PFSK-1 (cell line): ENCODE results near the gene MLC1.

ENCODE experiments used
- FOXP2 ChIP-seq: optimal IDR thresholded peaks from 2 replicates; pipeline ENCODE3; 2011; ENCODE audit warnings: borderline replicate concordance, control low read depth, inconsistent platforms; ENCODE audit not compliant: insufficient read depth; ENCODE audit errors: extremely low read length, extremely low read depth
- POLR2AphosphoS5 ChIP-seq: IDR thresholded peaks from 2 replicates; pipeline ENCODE4 v1.6.1; 2012; ENCODE audit warnings: low read depth, mild to moderate bottlenecking, control low read depth, low read length, moderate library complexity
- SIN3A ChIP-seq: IDR thresholded peaks from 2 replicates; pipeline ENCODE4 v1.6.1; 2012; ENCODE audit warnings: mild to moderate bottlenecking, low read length, moderate library complexity, borderline replicate concordance; ENCODE audit not compliant: insufficient read depth
- TAF1 ChIP-seq: IDR thresholded peaks from 2 replicates; pipeline ENCODE4 v1.6.1; 2012; ENCODE audit warnings: low read length, control low read depth, borderline replicate concordance; ENCODE audit not compliant: insufficient read depth
- TF ChIP-seq, protein P1 (sequence below), 2 experiments: IDR thresholded peaks; 2 replicates each; pipeline versions ENCODE4 v1.6.1 to v1.8.0; 2011 to 2012; ENCODE audit warnings: low read depth in 2 of 2, low read length in 2 of 2, control low read depth in 1 of 2, inconsistent platforms in 1 of 2, mild to moderate bottlenecking in 1 of 2, moderate library complexity in 1 of 2; ENCODE audit not compliant: insufficient read depth in 1 of 2

The MLC1 gene

DNA sequence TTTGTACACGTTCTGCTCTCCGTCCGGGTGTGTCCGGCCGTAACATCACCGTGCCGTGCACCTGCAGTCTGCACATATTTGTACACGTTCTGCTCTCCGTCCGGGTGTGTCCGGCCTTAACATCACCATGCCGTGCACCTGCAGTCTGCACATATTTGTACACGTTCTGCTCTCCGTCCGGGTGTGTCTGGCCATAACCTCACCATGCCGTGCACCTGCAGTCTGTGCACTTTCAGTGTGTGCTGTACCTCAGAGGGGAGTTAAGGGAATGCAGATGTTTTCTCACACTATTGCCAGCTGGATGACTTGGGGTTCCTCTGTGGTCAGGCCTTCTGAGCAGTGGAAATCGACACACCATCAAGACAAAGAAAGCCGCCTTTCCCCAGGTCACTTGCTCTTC is 31.4 kb downstream of the MLC1 start:
- TF ChIP-seq POLR2AphosphoS5 (no peak), SIN3A (no peak), TAF1 (no peak), FOXP2 (no peak)
- TF ChIP-seq, protein P1, sequence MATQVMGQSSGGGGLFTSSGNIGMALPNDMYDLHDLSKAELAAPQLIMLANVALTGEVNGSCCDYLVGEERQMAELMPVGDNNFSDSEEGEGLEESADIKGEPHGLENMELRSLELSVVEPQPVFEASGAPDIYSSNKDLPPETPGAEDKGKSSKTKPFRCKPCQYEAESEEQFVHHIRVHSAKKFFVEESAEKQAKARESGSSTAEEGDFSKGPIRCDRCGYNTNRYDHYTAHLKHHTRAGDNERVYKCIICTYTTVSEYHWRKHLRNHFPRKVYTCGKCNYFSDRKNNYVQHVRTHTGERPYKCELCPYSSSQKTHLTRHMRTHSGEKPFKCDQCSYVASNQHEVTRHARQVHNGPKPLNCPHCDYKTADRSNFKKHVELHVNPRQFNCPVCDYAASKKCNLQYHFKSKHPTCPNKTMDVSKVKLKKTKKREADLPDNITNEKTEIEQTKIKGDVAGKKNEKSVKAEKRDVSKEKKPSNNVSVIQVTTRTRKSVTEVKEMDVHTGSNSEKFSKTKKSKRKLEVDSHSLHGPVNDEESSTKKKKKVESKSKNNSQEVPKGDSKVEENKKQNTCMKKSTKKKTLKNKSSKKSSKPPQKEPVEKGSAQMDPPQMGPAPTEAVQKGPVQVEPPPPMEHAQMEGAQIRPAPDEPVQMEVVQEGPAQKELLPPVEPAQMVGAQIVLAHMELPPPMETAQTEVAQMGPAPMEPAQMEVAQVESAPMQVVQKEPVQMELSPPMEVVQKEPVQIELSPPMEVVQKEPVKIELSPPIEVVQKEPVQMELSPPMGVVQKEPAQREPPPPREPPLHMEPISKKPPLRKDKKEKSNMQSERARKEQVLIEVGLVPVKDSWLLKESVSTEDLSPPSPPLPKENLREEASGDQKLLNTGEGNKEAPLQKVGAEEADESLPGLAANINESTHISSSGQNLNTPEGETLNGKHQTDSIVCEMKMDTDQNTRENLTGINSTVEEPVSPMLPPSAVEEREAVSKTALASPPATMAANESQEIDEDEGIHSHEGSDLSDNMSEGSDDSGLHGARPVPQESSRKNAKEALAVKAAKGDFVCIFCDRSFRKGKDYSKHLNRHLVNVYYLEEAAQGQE (IDR thresholded peaks at IDR 0.05; ENCODE audit: insufficient read depth in 1 of 2, low read depth in 2 of 2, low read length in 2 of 2): no peak

DNA sequence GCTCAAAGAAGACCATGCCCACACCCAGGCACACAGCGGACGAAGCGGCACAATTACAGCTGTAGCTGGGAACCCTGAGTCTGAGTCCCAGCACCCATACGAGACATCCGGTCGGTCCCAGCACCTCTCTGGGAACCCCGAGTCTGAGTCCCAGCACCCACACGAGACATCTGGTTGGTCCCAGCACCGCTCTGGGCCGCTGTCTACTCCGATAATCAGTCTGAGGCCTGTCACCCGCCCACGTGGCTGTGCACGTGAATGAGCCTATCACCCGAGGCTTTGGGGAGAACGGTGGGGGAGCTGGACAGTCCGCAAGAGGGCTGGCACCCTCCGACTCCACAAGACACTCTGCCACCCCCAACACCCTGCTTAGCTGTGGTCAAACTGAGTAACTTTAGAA is 33.3 kb downstream of the MLC1 start:
- TF ChIP-seq TAF1: no peak
- TF ChIP-seq, protein P1 (IDR thresholded peaks at IDR 0.05; ENCODE audit: insufficient read depth in 1 of 2, low read depth in 2 of 2, low read length in 2 of 2): no peak
- TF ChIP-seq SIN3A: no peak
- no peak for TF ChIP-seq FOXP2
- TF ChIP-seq POLR2AphosphoS5: no peak

DNA sequence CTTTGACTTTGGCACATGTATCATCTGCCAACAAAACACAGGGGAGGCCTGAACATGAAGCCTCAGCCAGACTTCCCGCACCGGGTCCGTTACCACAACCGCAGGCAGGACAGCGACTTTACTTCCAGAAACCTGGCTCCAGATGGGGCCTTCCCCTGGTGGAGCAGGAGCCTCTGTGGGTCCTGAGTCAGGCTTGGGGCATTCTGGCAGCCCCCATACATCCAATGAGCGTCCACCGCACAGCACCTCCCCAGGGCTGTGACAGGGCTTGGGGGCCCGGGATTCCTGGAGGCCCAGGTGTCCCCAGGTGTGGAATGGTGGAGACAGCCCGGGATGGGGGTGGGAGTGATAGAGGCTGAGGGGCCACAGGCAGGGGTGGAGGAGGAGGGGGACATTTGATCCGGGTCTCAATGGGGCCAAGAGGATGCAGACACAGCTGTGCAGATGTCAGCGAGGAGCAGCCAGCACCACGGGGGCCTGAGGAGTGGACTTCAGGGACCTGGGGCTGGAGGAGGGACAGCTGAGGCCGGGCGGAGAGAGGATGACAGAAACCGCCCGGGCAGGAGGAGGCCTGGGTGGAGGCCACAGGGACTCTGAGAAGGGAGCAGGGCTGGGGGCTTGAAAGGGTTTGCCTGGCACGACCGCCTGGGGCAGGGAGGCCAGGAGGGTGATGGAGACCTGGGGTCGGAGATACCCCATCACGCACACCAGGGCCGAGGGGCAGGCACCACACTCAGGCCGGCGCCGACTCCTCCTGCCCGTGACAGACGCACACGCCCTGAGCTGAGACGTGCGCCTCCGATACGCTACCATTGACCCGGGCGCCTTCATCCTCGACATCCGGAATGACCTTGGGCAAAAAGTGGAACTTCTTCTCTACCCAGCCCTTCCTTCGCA is 35.7 kb downstream of the MLC1 start:
- TF ChIP-seq FOXP2: no peak
- no peak for TF ChIP-seq POLR2AphosphoS5
- TF ChIP-seq TAF1: no peak
- TF ChIP-seq, protein P1 (IDR thresholded peaks at IDR 0.05; ENCODE audit: insufficient read depth in 1 of 2, low read depth in 2 of 2, low read length in 2 of 2): no peak
- no peak for TF ChIP-seq SIN3A

DNA sequence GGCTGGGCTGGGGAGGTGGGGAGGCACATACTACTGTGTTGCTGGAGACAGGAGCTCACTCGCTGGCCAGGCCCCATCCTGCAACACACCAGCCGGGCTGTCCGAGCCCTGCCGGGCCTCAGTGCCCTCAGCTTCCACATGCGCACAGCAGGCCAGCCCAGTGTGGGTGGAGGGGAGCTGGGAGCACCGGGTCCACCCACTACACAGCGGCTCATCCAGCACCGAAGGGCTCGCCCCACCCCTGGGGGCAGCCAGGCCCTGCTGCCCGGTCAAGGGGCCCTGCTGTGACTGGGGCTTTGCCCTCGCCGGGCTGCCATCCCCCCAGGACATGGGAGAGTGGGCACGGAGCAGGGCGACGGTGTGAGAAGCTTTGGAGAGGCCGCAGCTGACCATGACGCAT is 36.4 kb downstream of the MLC1 start:
- TF ChIP-seq FOXP2: no peak
- TF ChIP-seq SIN3A: no peak
- no peak for TF ChIP-seq POLR2AphosphoS5
- TF ChIP-seq, protein P1 (IDR thresholded peaks at IDR 0.05; ENCODE audit: insufficient read depth in 1 of 2, low read depth in 2 of 2, low read length in 2 of 2): no peak
- TF ChIP-seq TAF1: no peak
